WTC11 (cell line): ENCODE results near the gene GHRL.

Source experiments
- ETV6 ChIP-seq: sonication (generic); formaldehyde crosslinking; IDR thresholded peaks from 2 replicates; pipeline ENCODE4 v1.8.1; 2022; ENCODE audit warnings: mild to moderate bottlenecking, missing genetic modification reagents
- FOXK1 ChIP-seq: sonication (generic); formaldehyde crosslinking; IDR thresholded peaks from 2 replicates; pipeline ENCODE4 v1.8.0; 2022; ENCODE audit warnings: mild to moderate bottlenecking, moderate library complexity, missing genetic modification reagents
- SP1 ChIP-seq: sonication (generic); formaldehyde crosslinking; conservative IDR thresholded peaks from 2 replicates; pipeline ENCODE4 v1.8.1; 2022; ENCODE audit warnings: missing genetic modification reagents
- ZBTB21 ChIP-seq: sonication (generic); formaldehyde crosslinking; IDR thresholded peaks from 2 replicates; pipeline ENCODE4 v1.8.1; 2023; ENCODE audit warnings: mild to moderate bottlenecking, missing genetic modification reagents, borderline replicate concordance
- TF ChIP-seq, protein P1 (sequence below): sonication (generic); formaldehyde crosslinking; conservative IDR thresholded peaks from 2 replicates; pipeline ENCODE4 v1.8.1; 2023; ENCODE audit warnings: mild to moderate bottlenecking, low read depth, missing genetic modification reagents, moderate library complexity
- TF ChIP-seq, protein P2 (sequence below): sonication (generic); formaldehyde crosslinking; IDR thresholded peaks from 2 replicates; pipeline ENCODE4 v1.8.0; 2022; ENCODE audit warnings: mild to moderate bottlenecking, missing genetic modification reagents
- TF ChIP-seq, protein P3 (sequence below): fragments of 200-600 bp; IDR thresholded peaks from 2 replicates; pipeline ENCODE4 v1.8.0; 2022; ENCODE audit warnings: antibody characterized with exemption
- TF ChIP-seq, protein P4 (sequence below): sonication (generic); formaldehyde crosslinking; conservative IDR thresholded peaks from 2 replicates; pipeline ENCODE4 v1.8.1; 2022; ENCODE audit warnings: mild to moderate bottlenecking, missing genetic modification reagents
- TF ChIP-seq, protein P5 (sequence below): sonication (generic); formaldehyde crosslinking; IDR thresholded peaks from 2 replicates; pipeline ENCODE4 v1.8.1; 2022; ENCODE audit warnings: low read depth, mild to moderate bottlenecking, moderate library complexity, missing genetic modification reagents, borderline replicate concordance
- TF ChIP-seq, protein P6 (sequence below): sonication (generic); formaldehyde crosslinking; IDR thresholded peaks from 2 replicates; pipeline ENCODE4 v1.8.0; 2022; ENCODE audit warnings: mild to moderate bottlenecking, missing genetic modification reagents
- TF ChIP-seq, protein P7 (sequence below): sonication (generic); formaldehyde crosslinking; IDR thresholded peaks from 2 replicates; pipeline ENCODE4 v1.8.0; 2022; ENCODE audit warnings: mild to moderate bottlenecking, missing genetic modification reagents
- TF ChIP-seq, protein P8 (sequence below): fragments of 250-450 bp; sonication (Bioruptor Pico); IDR thresholded peaks from 2 replicates; pipeline ENCODE4 v1.9.0; 2021; ENCODE audit warnings: mild to moderate bottlenecking
- TF ChIP-seq, protein P9 (sequence below): sonication (generic); formaldehyde crosslinking; IDR thresholded peaks from 2 replicates; pipeline ENCODE4 v1.8.1; 2023; ENCODE audit warnings: mild to moderate bottlenecking, missing genetic modification reagents, moderate library complexity

DNA sequence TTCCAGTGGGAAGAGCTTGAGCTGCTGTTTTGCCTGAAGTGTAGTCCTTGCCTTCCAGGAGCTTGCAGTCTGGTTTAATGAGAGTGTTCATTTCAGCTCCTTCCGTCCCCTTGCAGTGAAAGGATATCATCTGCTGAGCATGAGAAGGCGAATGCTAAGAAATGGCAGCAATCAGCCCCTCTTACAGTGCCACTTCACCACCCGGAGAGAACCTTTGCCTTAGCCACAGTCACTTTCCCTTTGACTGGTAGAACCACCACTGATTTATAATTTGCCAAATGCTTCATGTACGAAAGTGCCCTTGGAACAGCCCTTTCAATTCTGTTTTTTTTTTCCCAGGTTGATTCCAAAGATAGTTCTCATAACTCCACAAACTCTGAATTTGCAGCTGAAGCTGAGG is 32.9 kb downstream of the GHRL start:
- TF ChIP-seq, protein P1, sequence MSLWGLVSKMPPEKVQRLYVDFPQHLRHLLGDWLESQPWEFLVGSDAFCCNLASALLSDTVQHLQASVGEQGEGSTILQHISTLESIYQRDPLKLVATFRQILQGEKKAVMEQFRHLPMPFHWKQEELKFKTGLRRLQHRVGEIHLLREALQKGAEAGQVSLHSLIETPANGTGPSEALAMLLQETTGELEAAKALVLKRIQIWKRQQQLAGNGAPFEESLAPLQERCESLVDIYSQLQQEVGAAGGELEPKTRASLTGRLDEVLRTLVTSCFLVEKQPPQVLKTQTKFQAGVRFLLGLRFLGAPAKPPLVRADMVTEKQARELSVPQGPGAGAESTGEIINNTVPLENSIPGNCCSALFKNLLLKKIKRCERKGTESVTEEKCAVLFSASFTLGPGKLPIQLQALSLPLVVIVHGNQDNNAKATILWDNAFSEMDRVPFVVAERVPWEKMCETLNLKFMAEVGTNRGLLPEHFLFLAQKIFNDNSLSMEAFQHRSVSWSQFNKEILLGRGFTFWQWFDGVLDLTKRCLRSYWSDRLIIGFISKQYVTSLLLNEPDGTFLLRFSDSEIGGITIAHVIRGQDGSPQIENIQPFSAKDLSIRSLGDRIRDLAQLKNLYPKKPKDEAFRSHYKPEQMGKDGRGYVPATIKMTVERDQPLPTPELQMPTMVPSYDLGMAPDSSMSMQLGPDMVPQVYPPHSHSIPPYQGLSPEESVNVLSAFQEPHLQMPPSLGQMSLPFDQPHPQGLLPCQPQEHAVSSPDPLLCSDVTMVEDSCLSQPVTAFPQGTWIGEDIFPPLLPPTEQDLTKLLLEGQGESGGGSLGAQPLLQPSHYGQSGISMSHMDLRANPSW (CRISPR knock-in tag), result no peak
- TF ChIP-seq, protein P2, sequence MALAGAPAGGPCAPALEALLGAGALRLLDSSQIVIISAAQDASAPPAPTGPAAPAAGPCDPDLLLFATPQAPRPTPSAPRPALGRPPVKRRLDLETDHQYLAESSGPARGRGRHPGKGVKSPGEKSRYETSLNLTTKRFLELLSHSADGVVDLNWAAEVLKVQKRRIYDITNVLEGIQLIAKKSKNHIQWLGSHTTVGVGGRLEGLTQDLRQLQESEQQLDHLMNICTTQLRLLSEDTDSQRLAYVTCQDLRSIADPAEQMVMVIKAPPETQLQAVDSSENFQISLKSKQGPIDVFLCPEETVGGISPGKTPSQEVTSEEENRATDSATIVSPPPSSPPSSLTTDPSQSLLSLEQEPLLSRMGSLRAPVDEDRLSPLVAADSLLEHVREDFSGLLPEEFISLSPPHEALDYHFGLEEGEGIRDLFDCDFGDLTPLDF (CRISPR knock-in tag), result no peak
- TF ChIP-seq SP1 (CRISPR knock-in tag) (no peak), ETV6 (CRISPR knock-in tag) (no peak), ZBTB21 (CRISPR knock-in tag) (no peak), FOXK1 (CRISPR knock-in tag) (no peak)
- TF ChIP-seq, protein P3, sequence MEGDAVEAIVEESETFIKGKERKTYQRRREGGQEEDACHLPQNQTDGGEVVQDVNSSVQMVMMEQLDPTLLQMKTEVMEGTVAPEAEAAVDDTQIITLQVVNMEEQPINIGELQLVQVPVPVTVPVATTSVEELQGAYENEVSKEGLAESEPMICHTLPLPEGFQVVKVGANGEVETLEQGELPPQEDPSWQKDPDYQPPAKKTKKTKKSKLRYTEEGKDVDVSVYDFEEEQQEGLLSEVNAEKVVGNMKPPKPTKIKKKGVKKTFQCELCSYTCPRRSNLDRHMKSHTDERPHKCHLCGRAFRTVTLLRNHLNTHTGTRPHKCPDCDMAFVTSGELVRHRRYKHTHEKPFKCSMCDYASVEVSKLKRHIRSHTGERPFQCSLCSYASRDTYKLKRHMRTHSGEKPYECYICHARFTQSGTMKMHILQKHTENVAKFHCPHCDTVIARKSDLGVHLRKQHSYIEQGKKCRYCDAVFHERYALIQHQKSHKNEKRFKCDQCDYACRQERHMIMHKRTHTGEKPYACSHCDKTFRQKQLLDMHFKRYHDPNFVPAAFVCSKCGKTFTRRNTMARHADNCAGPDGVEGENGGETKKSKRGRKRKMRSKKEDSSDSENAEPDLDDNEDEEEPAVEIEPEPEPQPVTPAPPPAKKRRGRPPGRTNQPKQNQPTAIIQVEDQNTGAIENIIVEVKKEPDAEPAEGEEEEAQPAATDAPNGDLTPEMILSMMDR, result no peak
- TF ChIP-seq, protein P4, sequence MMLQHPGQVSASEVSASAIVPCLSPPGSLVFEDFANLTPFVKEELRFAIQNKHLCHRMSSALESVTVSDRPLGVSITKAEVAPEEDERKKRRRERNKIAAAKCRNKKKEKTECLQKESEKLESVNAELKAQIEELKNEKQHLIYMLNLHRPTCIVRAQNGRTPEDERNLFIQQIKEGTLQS (CRISPR knock-in tag), result no peak
- TF ChIP-seq, protein P5, sequence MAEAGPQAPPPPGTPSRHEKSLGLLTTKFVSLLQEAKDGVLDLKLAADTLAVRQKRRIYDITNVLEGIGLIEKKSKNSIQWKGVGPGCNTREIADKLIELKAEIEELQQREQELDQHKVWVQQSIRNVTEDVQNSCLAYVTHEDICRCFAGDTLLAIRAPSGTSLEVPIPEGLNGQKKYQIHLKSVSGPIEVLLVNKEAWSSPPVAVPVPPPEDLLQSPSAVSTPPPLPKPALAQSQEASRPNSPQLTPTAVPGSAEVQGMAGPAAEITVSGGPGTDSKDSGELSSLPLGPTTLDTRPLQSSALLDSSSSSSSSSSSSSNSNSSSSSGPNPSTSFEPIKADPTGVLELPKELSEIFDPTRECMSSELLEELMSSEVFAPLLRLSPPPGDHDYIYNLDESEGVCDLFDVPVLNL (CRISPR knock-in tag), result no peak
- TF ChIP-seq, protein P6, sequence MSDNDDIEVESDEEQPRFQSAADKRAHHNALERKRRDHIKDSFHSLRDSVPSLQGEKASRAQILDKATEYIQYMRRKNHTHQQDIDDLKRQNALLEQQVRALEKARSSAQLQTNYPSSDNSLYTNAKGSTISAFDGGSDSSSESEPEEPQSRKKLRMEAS (CRISPR knock-in tag), result no peak
- TF ChIP-seq, protein P7, sequence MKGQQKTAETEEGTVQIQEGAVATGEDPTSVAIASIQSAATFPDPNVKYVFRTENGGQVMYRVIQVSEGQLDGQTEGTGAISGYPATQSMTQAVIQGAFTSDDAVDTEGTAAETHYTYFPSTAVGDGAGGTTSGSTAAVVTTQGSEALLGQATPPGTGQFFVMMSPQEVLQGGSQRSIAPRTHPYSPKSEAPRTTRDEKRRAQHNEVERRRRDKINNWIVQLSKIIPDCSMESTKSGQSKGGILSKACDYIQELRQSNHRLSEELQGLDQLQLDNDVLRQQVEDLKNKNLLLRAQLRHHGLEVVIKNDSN (CRISPR knock-in tag), result no peak
- TF ChIP-seq, protein P8, sequence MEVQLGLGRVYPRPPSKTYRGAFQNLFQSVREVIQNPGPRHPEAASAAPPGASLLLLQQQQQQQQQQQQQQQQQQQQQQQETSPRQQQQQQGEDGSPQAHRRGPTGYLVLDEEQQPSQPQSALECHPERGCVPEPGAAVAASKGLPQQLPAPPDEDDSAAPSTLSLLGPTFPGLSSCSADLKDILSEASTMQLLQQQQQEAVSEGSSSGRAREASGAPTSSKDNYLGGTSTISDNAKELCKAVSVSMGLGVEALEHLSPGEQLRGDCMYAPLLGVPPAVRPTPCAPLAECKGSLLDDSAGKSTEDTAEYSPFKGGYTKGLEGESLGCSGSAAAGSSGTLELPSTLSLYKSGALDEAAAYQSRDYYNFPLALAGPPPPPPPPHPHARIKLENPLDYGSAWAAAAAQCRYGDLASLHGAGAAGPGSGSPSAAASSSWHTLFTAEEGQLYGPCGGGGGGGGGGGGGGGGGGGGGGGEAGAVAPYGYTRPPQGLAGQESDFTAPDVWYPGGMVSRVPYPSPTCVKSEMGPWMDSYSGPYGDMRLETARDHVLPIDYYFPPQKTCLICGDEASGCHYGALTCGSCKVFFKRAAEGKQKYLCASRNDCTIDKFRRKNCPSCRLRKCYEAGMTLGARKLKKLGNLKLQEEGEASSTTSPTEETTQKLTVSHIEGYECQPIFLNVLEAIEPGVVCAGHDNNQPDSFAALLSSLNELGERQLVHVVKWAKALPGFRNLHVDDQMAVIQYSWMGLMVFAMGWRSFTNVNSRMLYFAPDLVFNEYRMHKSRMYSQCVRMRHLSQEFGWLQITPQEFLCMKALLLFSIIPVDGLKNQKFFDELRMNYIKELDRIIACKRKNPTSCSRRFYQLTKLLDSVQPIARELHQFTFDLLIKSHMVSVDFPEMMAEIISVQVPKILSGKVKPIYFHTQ (CRISPR knock-in tag), result no peak
- TF ChIP-seq, protein P9, sequence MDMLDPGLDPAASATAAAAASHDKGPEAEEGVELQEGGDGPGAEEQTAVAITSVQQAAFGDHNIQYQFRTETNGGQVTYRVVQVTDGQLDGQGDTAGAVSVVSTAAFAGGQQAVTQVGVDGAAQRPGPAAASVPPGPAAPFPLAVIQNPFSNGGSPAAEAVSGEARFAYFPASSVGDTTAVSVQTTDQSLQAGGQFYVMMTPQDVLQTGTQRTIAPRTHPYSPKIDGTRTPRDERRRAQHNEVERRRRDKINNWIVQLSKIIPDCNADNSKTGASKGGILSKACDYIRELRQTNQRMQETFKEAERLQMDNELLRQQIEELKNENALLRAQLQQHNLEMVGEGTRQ, result no peak
